GM18867 (cell line): ENCODE data around the gene TPTE.
"Not testable (repeated sequence)": the region's sequence is repeated elsewhere in the genome, so short reads cannot be mapped to it uniquely, and the experiment has no call there.

Source experiments
- ATAC-seq: cut with Tn5 transposase; IDR thresholded peaks from one replicate; pipeline ENCODE4 v1.9.1; 2021; ENCODE audit warnings: mild to moderate bottlenecking, moderate library complexity; ENCODE audit not compliant: unreplicated experiment

Gene TPTE

GRCh38 chr21:10616535-10616934 is 95.2 kb downstream of the TPTE start:
- ATAC-seq, result no peak

- not testable (repeated sequence) for ATAC-seq
Observed at GRCh38 chr21:10617133-10617752, 95.9 kb downstream of the TPTE start.

- ATAC-seq, result no peak
Observed at GRCh38 chr21:10627316-10627863, 106.0 kb downstream of the TPTE start.

- not testable (repeated sequence) for ATAC-seq
Observed at GRCh38 chr21:10629239-10629638, 107.9 kb downstream of the TPTE start.

- not testable (repeated sequence) for ATAC-seq
Observed at GRCh38 chr21:10630829-10631228, 109.4 kb downstream of the TPTE start.

GRCh38 chr21:10631316-10631715 is 109.9 kb downstream of the TPTE start:
- not testable (repeated sequence) for ATAC-seq

- not testable (repeated sequence) for ATAC-seq
Observed at GRCh38 chr21:10638144-10638543, 116.8 kb downstream of the TPTE start.

- ATAC-seq, result no peak
Observed at GRCh38 chr21:10639123-10639522, 117.7 kb downstream of the TPTE start.

GRCh38 chr21:10639746-10640145 is 118.4 kb downstream of the TPTE start:
- ATAC-seq, result not testable (repeated sequence)

GRCh38 chr21:10640446-10640845 is 119.1 kb downstream of the TPTE start:
- ATAC-seq, result no peak

- no peak for ATAC-seq
Observed at GRCh38 chr21:10641107-10641506, 119.7 kb downstream of the TPTE start.

GRCh38 chr21:10645667-10646066 is 124.3 kb downstream of the TPTE start:
- ATAC-seq, result not testable (repeated sequence)

- not testable (repeated sequence) for ATAC-seq
Observed at GRCh38 chr21:10649350-10650149, 128.2 kb downstream of the TPTE start.

- not testable (repeated sequence) for ATAC-seq
Observed at GRCh38 chr21:10650297-10650696, 128.9 kb downstream of the TPTE start.
